Measurements from ENCODE around the gene ANKUB1. TPM values are rescaled to one million over a fixed set of nuclear protein-coding genes. Genes with fewer than 3 reads are reported as not detected.

Gene ANKUB1
- total and polyA plus RNA-seq, 12 donors, result not detected

GRCh38 chr3:149765762-149766334 lies 26.5 kb downstream of the ANKUB1 start:
- no peaks in the 10 kb centered on the region for H3K4me1 ChIP-seq (replicated peaks in 1 of 2)
- DNase-seq, result no peak
- no peak overlapping the region for H3K4me3 ChIP-seq
- H3K27me3 ChIP-seq, result no peaks in the 10 kb centered on the region
- intact Hi-C loops (cut with DNase I), result no loop called here
- no peaks in the 10 kb centered on the region for H3K9me3 ChIP-seq (replicated peaks in 1 of 3)
- no peaks in the 10 kb centered on the region for H3K36me3 ChIP-seq (replicated peaks in 1 of 2)
- TF ChIP-seq POLR2A (IDR thresholded peaks at IDR 0.05) (no peak), CTCF (IDR thresholded peaks at IDR 0.05) (peak in 5 of 6 experiments; percentile 46 to 58 (median 49))
- H3K27ac ChIP-seq, result no peak overlapping the region
- 63 to 74% (median 68%) methylated on average over 2 of the region's 2 CpGs for WGBS, 4 donors

- Histone ChIP-seq H3K9me3 (replicated peaks in 1 of 3) (no peaks in the 10 kb centered on the region), H3K4me3 (no peak overlapping the region), H3K4me1 (replicated peaks in 1 of 2) (no peaks in the 10 kb centered on the region), H3K36me3 (replicated peaks in 1 of 2) (no peaks in the 10 kb centered on the region), H3K27ac (no peak overlapping the region), H3K27me3 (no peaks in the 10 kb centered on the region)
- no peak for DNase-seq
- 45 to 60% (median 54%) methylated on average over 1 of the region's 1 CpG for WGBS, 4 donors
- TF ChIP-seq POLR2A (IDR thresholded peaks at IDR 0.05) (no peak), CTCF (IDR thresholded peaks at IDR 0.05) (no peak)
- intact Hi-C loops (cut with DNase I), result no loop called here
Measured at GRCh38 chr3:149764302-149764701, 28.1 kb downstream of the ANKUB1 start.

GRCh38 chr3:149763565-149764195 lies 28.7 kb downstream of the ANKUB1 start:
- 60 to 75% (median 66%) methylated on average over 3 of the region's 3 CpGs for WGBS, 4 donors
- no peaks in the 10 kb centered on the region for H3K36me3 ChIP-seq (replicated peaks in 1 of 2)
- no peaks in the 10 kb centered on the region for H3K9me3 ChIP-seq (replicated peaks in 1 of 3)
- DNase-seq, result no peak
- no peak for TF ChIP-seq POLR2A (IDR thresholded peaks at IDR 0.05)
- no peak for TF ChIP-seq CTCF (IDR thresholded peaks at IDR 0.05)
- no peak overlapping the region for H3K27ac ChIP-seq
- no peaks in the 10 kb centered on the region for H3K4me1 ChIP-seq (replicated peaks in 1 of 2)
- H3K4me3 ChIP-seq, result no peak overlapping the region
- H3K27me3 ChIP-seq, result no peaks in the 10 kb centered on the region
- intact Hi-C loops (cut with DNase I), result no loop called here

- Histone ChIP-seq H3K9me3 (replicated peaks in 1 of 3) (no peaks in the 10 kb centered on the region), H3K27me3 (no peaks in the 10 kb centered on the region), H3K4me3 (no peak overlapping the region), H3K36me3 (replicated peaks in 1 of 2) (peaks cover 0 to 14% of the 10 kb centered on the region in 2 donors), H3K27ac (no peak overlapping the region), H3K4me1 (replicated peaks in 1 of 2) (peaks cover 5 to 13% of the 10 kb centered on the region in 2 donors)
- TF ChIP-seq CTCF (IDR thresholded peaks at IDR 0.05), result no peak
- TF ChIP-seq POLR2A (IDR thresholded peaks at IDR 0.05), result no peak
- intact Hi-C loops (cut with DNase I), result no loop called here
- no peak for DNase-seq
Measured at GRCh38 chr3:149753717-149754116, 38.6 kb downstream of the ANKUB1 start.
